LNCaP clone FGC (cell line): ENCODE measurements around the gene RUNX3.

Experiments
- DNase-seq: peaks from one replicate; pipeline ENCODE4 v3.0.0-alpha.2; 2011; ENCODE audit warnings: low read depth
- H3K4me3 ChIP-seq: 2 replicates; pipeline ENCODE4 v1.5.1; 2011; ENCODE audit warnings: mild to moderate bottlenecking, low read depth, low read length, control low read depth
- TF ChIP-seq, protein P1 (sequence below): IDR thresholded peaks from 2 replicates; pipeline ENCODE4 v1.5.1; 2012; ENCODE audit warnings: mild to moderate bottlenecking; ENCODE audit not compliant: control insufficient read depth, insufficient read depth; ENCODE audit errors: extremely low read depth

Gene RUNX3

DNA sequence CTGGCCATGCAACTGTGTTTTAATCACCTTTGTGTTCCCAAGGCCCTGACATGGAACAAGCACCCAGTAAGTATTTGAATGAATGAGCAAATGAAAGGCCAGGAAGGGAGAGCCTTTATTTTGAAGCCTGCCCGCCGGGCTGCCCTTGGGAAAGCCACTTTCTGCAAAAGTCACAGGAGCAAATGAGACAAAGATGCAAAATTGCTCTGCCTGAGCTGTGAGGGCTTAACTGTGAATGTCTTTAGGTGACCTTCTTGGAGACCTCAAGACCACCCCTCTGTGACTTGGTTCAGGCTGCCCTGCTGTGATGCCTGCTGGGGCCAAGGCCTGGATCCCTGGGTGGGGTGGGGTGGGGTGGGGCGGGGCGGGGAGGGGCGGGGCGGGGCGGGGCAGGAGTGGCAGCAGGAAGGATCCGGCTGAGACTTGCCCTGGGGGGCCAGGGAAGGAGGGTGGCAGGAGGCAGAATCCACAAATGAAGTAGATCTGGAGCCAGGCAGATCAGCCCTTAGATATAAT lies 54.0 kb downstream of the RUNX3 start:
- TF ChIP-seq, protein P1, sequence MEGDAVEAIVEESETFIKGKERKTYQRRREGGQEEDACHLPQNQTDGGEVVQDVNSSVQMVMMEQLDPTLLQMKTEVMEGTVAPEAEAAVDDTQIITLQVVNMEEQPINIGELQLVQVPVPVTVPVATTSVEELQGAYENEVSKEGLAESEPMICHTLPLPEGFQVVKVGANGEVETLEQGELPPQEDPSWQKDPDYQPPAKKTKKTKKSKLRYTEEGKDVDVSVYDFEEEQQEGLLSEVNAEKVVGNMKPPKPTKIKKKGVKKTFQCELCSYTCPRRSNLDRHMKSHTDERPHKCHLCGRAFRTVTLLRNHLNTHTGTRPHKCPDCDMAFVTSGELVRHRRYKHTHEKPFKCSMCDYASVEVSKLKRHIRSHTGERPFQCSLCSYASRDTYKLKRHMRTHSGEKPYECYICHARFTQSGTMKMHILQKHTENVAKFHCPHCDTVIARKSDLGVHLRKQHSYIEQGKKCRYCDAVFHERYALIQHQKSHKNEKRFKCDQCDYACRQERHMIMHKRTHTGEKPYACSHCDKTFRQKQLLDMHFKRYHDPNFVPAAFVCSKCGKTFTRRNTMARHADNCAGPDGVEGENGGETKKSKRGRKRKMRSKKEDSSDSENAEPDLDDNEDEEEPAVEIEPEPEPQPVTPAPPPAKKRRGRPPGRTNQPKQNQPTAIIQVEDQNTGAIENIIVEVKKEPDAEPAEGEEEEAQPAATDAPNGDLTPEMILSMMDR, result no peak
- H3K4me3 ChIP-seq, result no peak overlapping the region
- no peak for DNase-seq

DNA sequence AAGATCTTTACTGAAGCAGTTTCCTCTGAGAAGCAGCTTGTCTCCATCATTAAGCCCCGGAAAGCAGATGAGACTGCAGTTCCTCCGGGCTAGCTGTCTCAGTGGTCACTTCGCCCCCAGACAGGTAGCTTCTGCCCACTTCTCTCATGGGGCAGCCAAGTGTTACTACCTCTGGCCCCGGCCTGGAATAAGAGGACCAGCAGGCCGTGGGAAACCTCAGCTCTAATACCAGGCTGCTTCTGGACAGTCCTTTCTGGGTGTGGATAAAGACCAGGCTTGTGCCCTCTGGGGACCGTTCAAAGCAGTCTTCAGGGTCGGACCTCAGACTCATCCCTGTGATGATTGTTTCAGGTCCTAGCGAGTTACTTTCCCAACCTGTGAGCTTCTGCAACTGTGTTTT lies 54.8 kb downstream of the RUNX3 start:
- H3K4me3 ChIP-seq, result no peak overlapping the region
- no peak for DNase-seq
- TF ChIP-seq, protein P1, result no peak

DNA sequence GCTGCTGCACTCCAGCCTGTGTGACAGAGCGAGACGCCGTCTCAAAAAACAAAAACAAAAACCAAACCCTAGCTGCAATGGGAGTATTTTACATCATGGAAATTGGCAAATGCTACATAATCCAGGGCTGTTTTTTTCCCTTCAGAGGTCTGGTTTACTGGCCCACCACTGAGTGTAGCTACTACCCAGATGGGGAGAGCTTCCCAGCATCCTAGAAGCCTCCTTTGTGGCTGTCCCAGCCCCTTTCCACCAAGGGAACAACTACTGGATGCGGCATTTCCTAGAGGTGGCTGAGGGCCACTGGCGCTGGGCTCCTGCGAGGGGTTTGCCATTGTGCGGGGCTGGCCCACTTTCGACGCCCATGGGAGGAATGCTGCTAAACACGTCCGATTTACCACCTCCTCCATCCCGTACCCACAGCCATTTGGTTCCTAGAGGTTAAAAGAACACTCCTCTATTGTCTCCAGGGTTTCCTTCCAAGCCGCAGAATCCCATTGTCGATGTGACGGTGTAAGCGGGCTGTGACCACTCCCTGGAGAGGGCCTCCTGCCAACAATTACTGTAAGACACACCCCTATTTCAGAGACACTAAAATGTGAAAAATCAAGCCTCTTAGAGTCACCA lies 55.4 kb downstream of the RUNX3 start:
- TF ChIP-seq, protein P1, result no peak
- no peak overlapping the region for H3K4me3 ChIP-seq
- no peak for DNase-seq

DNA sequence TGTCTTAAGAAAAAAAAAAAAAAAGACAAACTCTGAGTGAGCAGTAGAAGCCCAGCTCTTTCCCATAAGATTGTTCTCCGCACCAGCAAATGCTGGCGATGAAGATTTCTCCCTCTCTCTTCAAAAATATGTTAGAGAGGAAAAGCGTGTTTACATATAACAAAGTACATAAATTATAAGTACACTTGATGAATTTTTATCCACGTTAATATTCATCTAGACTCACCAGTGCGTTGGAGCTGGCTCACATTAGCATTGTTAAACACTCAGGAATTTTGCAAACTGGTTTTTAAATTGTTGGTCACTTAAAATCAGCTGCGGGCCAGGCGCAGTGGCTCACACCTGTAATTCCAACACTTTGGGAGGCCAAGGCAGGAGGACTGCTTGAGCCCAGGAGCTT lies 56.0 kb downstream of the RUNX3 start:
- TF ChIP-seq, protein P1, result no peak
- DNase-seq, result no peak

DNA sequence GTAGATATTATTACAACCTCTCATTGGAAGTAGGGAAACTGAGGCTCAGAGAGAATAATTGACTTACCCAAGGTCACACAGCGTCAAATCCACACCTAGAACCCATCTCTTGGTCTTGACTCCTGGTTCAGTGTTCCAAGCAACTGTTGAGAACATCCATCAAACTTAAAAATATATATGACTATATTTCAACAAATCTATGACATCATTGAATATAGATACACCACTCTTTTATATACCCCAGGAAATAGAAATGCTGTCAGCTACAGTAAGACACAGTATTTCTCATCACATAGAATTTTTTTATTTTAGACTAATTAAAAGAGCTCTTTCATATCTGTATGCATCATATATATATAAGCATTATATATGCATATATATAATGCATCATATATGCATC lies 56.9 kb downstream of the RUNX3 start:
- DNase-seq, result no peak
- no peak overlapping the region for H3K4me3 ChIP-seq
- TF ChIP-seq, protein P1, result no peak

More for the DNA sequence above, 56.0 kb downstream of the RUNX3 start:
- no peak overlapping the region for H3K4me3 ChIP-seq

DNA sequence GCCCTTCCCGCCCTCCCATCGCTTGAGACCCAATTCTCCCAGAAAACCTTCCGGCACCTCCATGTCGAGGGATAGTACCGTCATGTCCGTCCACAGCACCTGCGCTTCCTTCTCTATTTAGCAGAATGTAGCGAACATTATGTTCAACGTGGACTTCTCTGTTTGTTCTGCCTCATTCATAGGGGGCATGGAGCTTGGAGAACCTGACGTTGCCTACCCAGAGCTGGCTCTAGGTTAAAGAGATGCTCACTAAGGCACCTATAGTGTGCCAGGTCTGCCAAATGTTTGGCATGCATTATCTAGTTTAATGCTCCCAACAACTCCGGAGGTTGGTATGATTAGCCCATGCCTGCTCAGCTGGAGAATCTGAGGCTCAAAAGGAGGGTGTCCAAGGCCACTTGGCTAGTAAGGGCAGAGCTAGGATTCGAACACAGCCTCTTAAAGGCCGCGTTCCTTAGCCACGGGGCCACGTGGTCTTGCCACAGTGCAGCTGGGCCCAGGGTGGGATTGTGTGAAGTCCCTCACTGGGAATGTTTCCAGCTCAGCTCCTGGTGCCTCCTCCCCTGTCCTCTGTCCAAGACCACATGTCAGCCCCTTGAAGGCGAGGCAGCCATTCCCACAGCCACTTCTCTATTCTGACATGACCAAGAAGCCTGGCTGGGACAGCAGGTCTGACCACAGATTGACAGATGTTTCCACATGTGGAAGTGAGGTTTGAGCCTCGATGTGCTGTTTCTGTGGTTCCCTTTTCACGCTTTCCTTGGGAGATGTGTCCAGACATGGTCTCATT lies 57.8 kb downstream of the RUNX3 start:
- TF ChIP-seq, protein P1, result no peak
- DNase-seq, result no peak
- H3K4me3 ChIP-seq, result no peak overlapping the region
